SK-N-SH (cell line): ENCODE measurements around the gene INTS6. TPM values are rescaled to one million over a fixed set of nuclear protein-coding genes. Genes with fewer than 3 reads are reported as not detected.

Experiments used
- CTCF ChIA-PET: fragments of 300-600, 350-600 bp; formaldehyde crosslinking; extraction: SDS; loops from one replicate; lab custom pipeline; 2021; lab: Yijun Ruan, JAX
- POLR2A ChIA-PET: fragments of 350-600 bp; sonication (Branson Sonifier 250); formaldehyde crosslinking; extraction: SDS; loops from one replicate; lab custom pipeline; 2020; ENCODE audit warnings: antibody characterized with exemption, inconsistent platforms; lab: Yijun Ruan, JAX
- DNase-seq: peaks from one replicate; pipeline ENCODE4 v3.0.0; 2012
- H2AFZ ChIP-seq: fragments of 200-600 bp; sonication (generic); 2 replicates; pipeline ENCODE4 v1.8.1; 2016; ENCODE audit warnings: antibody characterized with exemption, mild to moderate bottlenecking, low read depth
- H3F3A ChIP-seq: fragments of 200-600 bp; sonication (generic); replicated peaks from 2 replicates; pipeline ENCODE3; 2016; ENCODE audit warnings: antibody characterized with exemption, mild to moderate bottlenecking; ENCODE audit not compliant: insufficient read depth
- H3K27ac ChIP-seq, 2 experiments: fragments of 200-500 bp in 1 of 2; fragments of 200-600 bp in 1 of 2; sonication (Bioruptor generic) in 1 of 2; sonication (generic), shearing (Covaris generic) in 1 of 2; 2 replicates each; pipeline versions ENCODE4 v1.5.1 to v1.6.1; 2014 to 2016; ENCODE audit warnings: low read depth in 2 of 2, inconsistent platforms in 1 of 2, low read length in 1 of 2, mild to moderate bottlenecking in 1 of 2, mixed read lengths in 1 of 2
- H3K27me3 ChIP-seq: fragments of 200-600 bp; sonication (generic), shearing (Covaris generic); 2 replicates; pipeline ENCODE4 v1.6.1; 2016; ENCODE audit warnings: mixed run types; ENCODE audit not compliant: insufficient read depth
- H3K36me3 ChIP-seq, 2 experiments: fragments of 200-500 bp in 1 of 2; fragments of 200-600 bp in 1 of 2; sonication (Bioruptor generic) in 1 of 2; sonication (generic) in 1 of 2; replicated peaks in 1 of 2; 2 replicates each; pipeline versions ENCODE3 to v1.5.1; 2014 to 2016; ENCODE audit warnings: low read length in 1 of 2, mild to moderate bottlenecking in 1 of 2; ENCODE audit not compliant: insufficient read depth in 2 of 2, control insufficient read depth in 1 of 2
- H3K4me1 ChIP-seq, 2 experiments: fragments of 200-500 bp in 1 of 2; fragments of 200-600 bp in 1 of 2; sonication (Bioruptor generic) in 1 of 2; sonication (generic), shearing (Covaris generic) in 1 of 2; 2 replicates each; pipeline versions ENCODE4 v1.5.1 to v1.6.1; 2014 to 2016; ENCODE audit warnings: low read depth in 1 of 2, low read length in 1 of 2, mixed run types in 1 of 2; ENCODE audit not compliant: insufficient read depth in 2 of 2, control insufficient read depth in 1 of 2
- H3K4me2 ChIP-seq: fragments of 200-600 bp; sonication (generic), shearing (Covaris generic); 2 replicates; pipeline ENCODE4 v1.6.1; 2017; ENCODE audit warnings: mixed run types
- H3K4me3 ChIP-seq, 2 experiments: fragments of 200-500 bp in 1 of 2; fragments of 200-600 bp in 1 of 2; sonication (Bioruptor generic) in 1 of 2; sonication (generic), shearing (Covaris generic) in 1 of 2; 2 replicates each; pipeline versions ENCODE4 v1.5.1 to v1.8.1; 2014 to 2016; ENCODE audit warnings: low read depth in 2 of 2, inconsistent platforms in 1 of 2, low read length in 1 of 2, mild to moderate bottlenecking in 1 of 2, mixed read lengths in 1 of 2, moderate library complexity in 1 of 2
- H3K79me2 ChIP-seq: fragments of 200-600 bp; sonication (generic); 2 replicates; pipeline ENCODE4 v1.8.1; 2017; ENCODE audit warnings: mild to moderate bottlenecking; ENCODE audit not compliant: insufficient read depth
- H3K9ac ChIP-seq: fragments of 200-600 bp; sonication (generic); 2 replicates; pipeline ENCODE4 v1.6.1; 2017; ENCODE audit warnings: mixed run types
- H3K9me2 ChIP-seq: fragments of 200-600 bp; sonication (generic); 2 replicates; pipeline ENCODE4 v1.6.1; 2017; ENCODE audit warnings: mixed run types
- H3K9me3 ChIP-seq: fragments of 200-600 bp; sonication (generic); 2 replicates; pipeline ENCODE4 v1.6.1; 2017; ENCODE audit warnings: mixed run types, mild to moderate bottlenecking, moderate library complexity
- H4K20me1 ChIP-seq: fragments of 200-600 bp; sonication (generic); 2 replicates; pipeline ENCODE4 v1.6.1; 2017; ENCODE audit warnings: mild to moderate bottlenecking, mixed run types; ENCODE audit not compliant: insufficient read depth
- CHD2 ChIP-seq: fragments of 150-350 bp; IDR thresholded peaks from 2 replicates; pipeline ENCODE4 v1.6.1; 2018; ENCODE audit warnings: low read length; ENCODE audit not compliant: partially characterized antibody
- EZH2phosphoT487 ChIP-seq: fragments of 200-600 bp; sonication (generic); IDR thresholded peaks from 2 replicates; pipeline ENCODE4 v1.6.1; 2017; ENCODE audit warnings: low read depth, mixed run types, mild to moderate bottlenecking, antibody characterized with exemption, moderate library complexity, borderline replicate concordance
- FOSL2 ChIP-seq: IDR thresholded peaks from 2 replicates; pipeline ENCODE4 v1.4.0; 2012; ENCODE audit warnings: low read depth, mild to moderate bottlenecking, moderate library complexity, borderline replicate concordance
- FOXJ3 ChIP-seq: sonication (generic); formaldehyde crosslinking; IDR thresholded peaks from 2 replicates; pipeline ENCODE4 v1.5.1; 2020; ENCODE audit warnings: mild to moderate bottlenecking, missing genetic modification reagents
- GABPA ChIP-seq: IDR thresholded peaks from 2 replicates; pipeline ENCODE4 v1.4.0; 2012; ENCODE audit warnings: low read depth, mild to moderate bottlenecking
- GATA2 ChIP-seq: sonication (generic); formaldehyde crosslinking; IDR thresholded peaks from 2 replicates; pipeline ENCODE4 v1.5.0; 2020; ENCODE audit warnings: mild to moderate bottlenecking, missing genetic modification reagents
- MEF2A ChIP-seq: IDR thresholded peaks from 2 replicates; pipeline ENCODE4 v1.4.0; 2012; ENCODE audit warnings: low read depth, borderline replicate concordance
- MXI1 ChIP-seq: IDR thresholded peaks from 2 replicates; pipeline ENCODE4 v1.6.1; 2012; ENCODE audit warnings: mild to moderate bottlenecking, low read depth, low read length, improper control_type of control experiment
- POLR2AphosphoS5 ChIP-seq: IDR thresholded peaks from 2 replicates; pipeline ENCODE4 v1.6.1; 2012; ENCODE audit warnings: low read depth, low read length
- RAD21 ChIP-seq: IDR thresholded peaks from 2 replicates; pipeline ENCODE4 v1.6.1; 2012; ENCODE audit warnings: mild to moderate bottlenecking, low read length
- RCOR1 ChIP-seq: fragments of 150-350 bp; IDR thresholded peaks from 2 replicates; pipeline ENCODE4 v1.6.1; 2017; ENCODE audit warnings: antibody characterized with exemption, low read length
- RXRA ChIP-seq: IDR thresholded peaks from 2 replicates; pipeline ENCODE4 v1.4.0; 2012; ENCODE audit warnings: low read depth, mild to moderate bottlenecking, borderline replicate concordance
- SIN3A ChIP-seq: IDR thresholded peaks from 2 replicates; pipeline ENCODE4 v1.6.1; 2012; ENCODE audit warnings: low read depth, mild to moderate bottlenecking, low read length, moderate library complexity, borderline replicate concordance
- TCF12 ChIP-seq: IDR thresholded peaks from 2 replicates; pipeline ENCODE4 v1.4.0; 2012
- TEAD4 ChIP-seq: IDR thresholded peaks from 2 replicates; pipeline ENCODE4 v1.4.0; 2012; ENCODE audit warnings: mild to moderate bottlenecking, borderline replicate concordance; ENCODE audit not compliant: insufficient read depth
- YY1 ChIP-seq: IDR thresholded peaks from 2 replicates; pipeline ENCODE4 v1.4.0; 2012; ENCODE audit warnings: low read depth, mild to moderate bottlenecking
- WGBS: methylation state at CpG from one replicate; pipeline ENCODE4 v1.1.6; 2017; ENCODE audit warnings: low lambda C conversion rate; 5-methylcytosine and 5-hydroxymethylcytosine counted together
- polyA plus RNA-seq, 3 experiments: library from polyadenylated mRNA; depleted of rRNA; stranded (reverse); fragments of >200 nt; gene quantifications; 2 replicates each; pipeline ENCODE4 v1.2.3, GENCODE V29; 2012
- TF ChIP-seq, protein P1 (sequence below): IDR thresholded peaks from 2 replicates; pipeline ENCODE4; 2012
- TF ChIP-seq, protein P2 (sequence below): fragments of 150-350 bp; IDR thresholded peaks from 2 replicates; pipeline ENCODE4 v1.6.1; 2016; ENCODE audit warnings: mild to moderate bottlenecking, low read depth, low read length
- TF ChIP-seq, protein P3 (sequence below): IDR thresholded peaks from 2 replicates; pipeline ENCODE4 v1.4.0; 2012; ENCODE audit warnings: low read depth, borderline replicate concordance
- TF ChIP-seq, protein P4 (sequence below): IDR thresholded peaks from 2 replicates; pipeline ENCODE4 v1.6.1; 2012; ENCODE audit warnings: mild to moderate bottlenecking, low read depth, low read length, moderate library complexity

INTS6 gene
- polyA plus RNA-seq, 1 of the 3 experiments (the other 2 are of a cell fraction), result 7.7 TPM

DNA sequence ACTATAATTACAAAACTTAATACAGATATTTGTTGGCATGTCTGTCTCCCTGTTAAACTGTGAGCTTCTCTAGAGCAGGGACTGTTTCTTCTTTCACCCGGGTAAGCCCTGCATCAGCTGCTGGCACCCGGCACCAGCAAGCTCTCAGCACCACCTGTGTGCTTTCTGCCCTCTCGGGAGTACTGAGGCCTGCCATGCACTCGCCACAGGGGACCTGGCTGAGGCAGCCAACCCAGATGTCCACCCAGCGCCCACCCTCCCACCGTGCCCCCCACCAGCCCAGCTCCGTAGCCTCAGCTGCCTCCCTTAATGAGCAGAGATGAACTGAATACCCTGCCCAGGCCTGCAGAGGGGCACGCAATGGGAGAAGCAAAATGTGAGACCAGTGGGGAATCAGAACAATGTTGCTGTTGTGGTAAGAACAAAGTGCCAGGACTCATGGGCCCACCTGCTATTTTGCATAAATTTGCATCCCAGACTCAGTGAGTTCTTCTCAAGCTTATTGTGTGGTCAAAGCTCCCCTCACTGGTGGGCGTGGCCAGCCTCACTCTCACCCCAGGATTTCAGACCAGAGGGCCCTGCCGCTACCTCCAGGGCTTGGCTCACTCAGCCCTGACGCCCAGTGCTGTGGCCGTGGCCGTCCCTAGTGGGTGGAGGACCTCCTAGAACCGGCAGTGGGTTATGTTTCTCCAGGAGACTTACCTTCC, 128.0 kb downstream of the INTS6 start (continued):
- no peak for TF ChIP-seq YY1
- TF ChIP-seq RAD21, result no peak
- TF ChIP-seq GATA2 (CRISPR knock-in tag), result no peak

DNA sequence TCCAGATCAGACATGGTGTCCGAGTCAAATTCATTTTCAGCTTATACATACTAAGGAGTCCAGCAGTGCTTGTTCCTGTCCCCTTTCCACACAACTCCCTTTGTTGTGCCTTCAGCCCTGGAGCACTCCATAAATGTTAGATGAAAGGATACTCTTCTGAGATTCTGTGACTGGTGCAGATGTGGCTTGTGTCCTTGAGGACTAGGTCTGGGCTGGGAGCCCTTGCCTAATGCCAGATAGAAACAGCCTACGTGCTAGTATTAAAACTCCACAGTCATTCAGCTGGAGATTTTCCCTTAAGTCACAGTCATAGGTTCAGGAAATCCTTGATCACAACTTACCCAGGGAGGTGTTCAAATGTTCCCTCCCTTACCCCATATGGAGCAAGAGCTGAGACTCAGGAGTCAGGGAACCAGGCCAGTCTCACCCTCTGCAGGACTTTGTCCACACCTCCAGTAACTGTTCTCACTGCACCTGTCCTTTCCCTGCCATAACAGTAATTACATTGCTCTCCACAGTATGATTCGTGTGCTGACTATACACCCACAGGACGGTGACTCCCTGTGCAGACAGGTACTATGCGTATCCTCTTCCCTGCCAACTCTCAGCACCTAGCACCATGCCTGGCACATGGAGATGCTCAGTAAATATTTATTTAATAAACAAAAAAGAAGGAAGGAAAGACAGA, 128.9 kb downstream of the INTS6 start:
- Histone ChIP-seq H3K27ac (no peak overlapping the region), H3K4me2 (no peak overlapping the region), H3K4me1 (no peaks in the 10 kb centered on the region; a peak in 1 of 4 replicates), H3F3A (no peaks in the 10 kb centered on the region), H3K79me2 (no peaks in the 10 kb centered on the region), H3K36me3 (no peaks in the 10 kb centered on the region), H3K9ac (no peak overlapping the region), H3K4me3 (no peak overlapping the region), H3K27me3 (no peaks in the 10 kb centered on the region), H3K9me3 (no peaks in the 10 kb centered on the region), H3K9me2 (no peaks in the 10 kb centered on the region), H2AFZ (no peak overlapping the region), H4K20me1 (no peaks in the 10 kb centered on the region)
- TF ChIP-seq TCF12, result no peak
- TF ChIP-seq GABPA, result no peak
- TF ChIP-seq RXRA, result no peak
- TF ChIP-seq, protein P1, sequence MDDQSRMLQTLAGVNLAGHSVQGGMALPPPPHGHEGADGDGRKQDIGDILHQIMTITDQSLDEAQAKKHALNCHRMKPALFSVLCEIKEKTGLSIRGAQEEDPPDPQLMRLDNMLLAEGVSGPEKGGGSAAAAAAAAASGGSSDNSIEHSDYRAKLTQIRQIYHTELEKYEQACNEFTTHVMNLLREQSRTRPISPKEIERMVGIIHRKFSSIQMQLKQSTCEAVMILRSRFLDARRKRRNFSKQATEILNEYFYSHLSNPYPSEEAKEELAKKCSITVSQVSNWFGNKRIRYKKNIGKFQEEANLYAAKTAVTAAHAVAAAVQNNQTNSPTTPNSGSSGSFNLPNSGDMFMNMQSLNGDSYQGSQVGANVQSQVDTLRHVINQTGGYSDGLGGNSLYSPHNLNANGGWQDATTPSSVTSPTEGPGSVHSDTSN, result no peak
- TF ChIP-seq FOXJ3, result no peak
- no peak for TF ChIP-seq EZH2phosphoT487
- TF ChIP-seq SIN3A, result no peak
- no peak for TF ChIP-seq CHD2
- no peak for TF ChIP-seq TEAD4
- no peak for TF ChIP-seq MXI1
- TF ChIP-seq RCOR1, result no peak
- TF ChIP-seq, protein P2, sequence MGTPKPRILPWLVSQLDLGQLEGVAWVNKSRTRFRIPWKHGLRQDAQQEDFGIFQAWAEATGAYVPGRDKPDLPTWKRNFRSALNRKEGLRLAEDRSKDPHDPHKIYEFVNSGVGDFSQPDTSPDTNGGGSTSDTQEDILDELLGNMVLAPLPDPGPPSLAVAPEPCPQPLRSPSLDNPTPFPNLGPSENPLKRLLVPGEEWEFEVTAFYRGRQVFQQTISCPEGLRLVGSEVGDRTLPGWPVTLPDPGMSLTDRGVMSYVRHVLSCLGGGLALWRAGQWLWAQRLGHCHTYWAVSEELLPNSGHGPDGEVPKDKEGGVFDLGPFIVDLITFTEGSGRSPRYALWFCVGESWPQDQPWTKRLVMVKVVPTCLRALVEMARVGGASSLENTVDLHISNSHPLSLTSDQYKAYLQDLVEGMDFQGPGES, result no peak
- no peak for TF ChIP-seq FOSL2
- no peak for TF ChIP-seq POLR2AphosphoS5
- TF ChIP-seq, protein P3, sequence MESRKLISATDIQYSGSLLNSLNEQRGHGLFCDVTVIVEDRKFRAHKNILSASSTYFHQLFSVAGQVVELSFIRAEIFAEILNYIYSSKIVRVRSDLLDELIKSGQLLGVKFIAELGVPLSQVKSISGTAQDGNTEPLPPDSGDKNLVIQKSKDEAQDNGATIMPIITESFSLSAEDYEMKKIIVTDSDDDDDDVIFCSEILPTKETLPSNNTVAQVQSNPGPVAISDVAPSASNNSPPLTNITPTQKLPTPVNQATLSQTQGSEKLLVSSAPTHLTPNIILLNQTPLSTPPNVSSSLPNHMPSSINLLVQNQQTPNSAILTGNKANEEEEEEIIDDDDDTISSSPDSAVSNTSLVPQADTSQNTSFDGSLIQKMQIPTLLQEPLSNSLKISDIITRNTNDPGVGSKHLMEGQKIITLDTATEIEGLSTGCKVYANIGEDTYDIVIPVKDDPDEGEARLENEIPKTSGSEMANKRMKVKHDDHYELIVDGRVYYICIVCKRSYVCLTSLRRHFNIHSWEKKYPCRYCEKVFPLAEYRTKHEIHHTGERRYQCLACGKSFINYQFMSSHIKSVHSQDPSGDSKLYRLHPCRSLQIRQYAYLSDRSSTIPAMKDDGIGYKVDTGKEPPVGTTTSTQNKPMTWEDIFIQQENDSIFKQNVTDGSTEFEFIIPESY, result no peak
- no peak for TF ChIP-seq MEF2A
- TF ChIP-seq, protein P4, sequence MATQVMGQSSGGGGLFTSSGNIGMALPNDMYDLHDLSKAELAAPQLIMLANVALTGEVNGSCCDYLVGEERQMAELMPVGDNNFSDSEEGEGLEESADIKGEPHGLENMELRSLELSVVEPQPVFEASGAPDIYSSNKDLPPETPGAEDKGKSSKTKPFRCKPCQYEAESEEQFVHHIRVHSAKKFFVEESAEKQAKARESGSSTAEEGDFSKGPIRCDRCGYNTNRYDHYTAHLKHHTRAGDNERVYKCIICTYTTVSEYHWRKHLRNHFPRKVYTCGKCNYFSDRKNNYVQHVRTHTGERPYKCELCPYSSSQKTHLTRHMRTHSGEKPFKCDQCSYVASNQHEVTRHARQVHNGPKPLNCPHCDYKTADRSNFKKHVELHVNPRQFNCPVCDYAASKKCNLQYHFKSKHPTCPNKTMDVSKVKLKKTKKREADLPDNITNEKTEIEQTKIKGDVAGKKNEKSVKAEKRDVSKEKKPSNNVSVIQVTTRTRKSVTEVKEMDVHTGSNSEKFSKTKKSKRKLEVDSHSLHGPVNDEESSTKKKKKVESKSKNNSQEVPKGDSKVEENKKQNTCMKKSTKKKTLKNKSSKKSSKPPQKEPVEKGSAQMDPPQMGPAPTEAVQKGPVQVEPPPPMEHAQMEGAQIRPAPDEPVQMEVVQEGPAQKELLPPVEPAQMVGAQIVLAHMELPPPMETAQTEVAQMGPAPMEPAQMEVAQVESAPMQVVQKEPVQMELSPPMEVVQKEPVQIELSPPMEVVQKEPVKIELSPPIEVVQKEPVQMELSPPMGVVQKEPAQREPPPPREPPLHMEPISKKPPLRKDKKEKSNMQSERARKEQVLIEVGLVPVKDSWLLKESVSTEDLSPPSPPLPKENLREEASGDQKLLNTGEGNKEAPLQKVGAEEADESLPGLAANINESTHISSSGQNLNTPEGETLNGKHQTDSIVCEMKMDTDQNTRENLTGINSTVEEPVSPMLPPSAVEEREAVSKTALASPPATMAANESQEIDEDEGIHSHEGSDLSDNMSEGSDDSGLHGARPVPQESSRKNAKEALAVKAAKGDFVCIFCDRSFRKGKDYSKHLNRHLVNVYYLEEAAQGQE, result no peak
- WGBS, result 72% methylated on average over 5 of the region's 5 CpGs
- DNase-seq, result no peak
- CTCF ChIA-PET, result interaction anchor here (3.2 kb wide), 1 partner anchor 38 kb away, joined by 11 read pairs; no protein-coding TSS in a partner anchor
- POLR2A ChIA-PET, result no interaction called here
